Sigmoid colon (tissue), 7 donors: ENCODE measurements around the gene POLD2. TPM values are rescaled to one million over a fixed set of nuclear protein-coding genes. Genes with fewer than 3 reads are reported as not detected.

Experiments
- DNase-seq: peaks from one replicate; pipeline ENCODE4 v3.0.0-alpha.2; 2019
- H3K27ac ChIP-seq, 4 donors: fragments of 200-600 bp; sonication (generic); one replicate each; pipeline ENCODE4 v1.5.1; 2016 to 2019; ENCODE audit warnings: mild to moderate bottlenecking in 1 of 4
- H3K27me3 ChIP-seq, 3 donors: fragments of 200-600 bp; sonication (generic); one replicate each; pipeline ENCODE4 v1.5.1; 2019; ENCODE audit warnings: mild to moderate bottlenecking in 1 of 3
- H3K36me3 ChIP-seq, 4 donors: fragments of 200-600 bp; sonication (generic); one replicate each; pipeline ENCODE4 v1.5.1; 2016 to 2019
- H3K4me1 ChIP-seq, 4 donors: fragments of 200-600 bp; sonication (generic); one replicate each; pipeline ENCODE4 v1.5.1; 2017 to 2019
- H3K4me3 ChIP-seq, 4 donors: fragments of 200-600 bp; sonication (generic); one replicate each; pipeline ENCODE4 v1.5.1; 2017 to 2019; ENCODE audit warnings: mild to moderate bottlenecking in 2 of 4, moderate library complexity in 1 of 4
- H3K9me3 ChIP-seq, 4 donors: fragments of 200-600 bp in 3 of 4; sonication (generic) in 3 of 4; one replicate each; pipeline versions ENCODE4 v1.5.1 to v1.6.1; 2013 to 2019
- EP300 ChIP-seq, 4 donors: sonication (generic); formaldehyde crosslinking; IDR thresholded peaks; one replicate each; pipeline ENCODE4 v1.6.1; 2017; ENCODE audit warnings: antibody characterized with exemption in 4 of 4
- POLR2A ChIP-seq, 2 donors: fragments of 450-650 bp; IDR thresholded peaks; one replicate each; pipeline ENCODE4 v1.6.1; 2016; ENCODE audit warnings: antibody characterized with exemption in 2 of 2, mild to moderate bottlenecking in 2 of 2, moderate library complexity in 2 of 2
- POLR2AphosphoS5 ChIP-seq, 4 donors: sonication (generic); formaldehyde crosslinking; IDR thresholded peaks; one replicate each; pipeline ENCODE4 v1.6.1; 2017; ENCODE audit warnings: antibody characterized with exemption in 4 of 4
- WGBS, 2 donors: extraction: QIAGEN DNeasy Blood & Tissue Kit; methylation state at CpG; one replicate each; pipeline ENCODE4 v1.1.7; 2013; 5-methylcytosine and 5-hydroxymethylcytosine counted together
- intact Hi-C: fragments of 100-400 bp; cut with DNase I; formaldehyde crosslinking; loops from one replicate; pipeline ENCODE4 v1.15.1; 2023
- polyA plus RNA-seq, 3 donors: library from polyadenylated mRNA; stranded (reverse); fragments of 200-250 nt; gene quantifications; one replicate each; pipeline ENCODE4 v1.2.3, GENCODE V29; 2013
- total RNA-seq, 4 donors: library from RNA; depleted of rRNA; stranded (reverse); fragments of >200 nt; gene quantifications; one replicate each; pipeline ENCODE4 v1.1.0, GENCODE V29; 2016
- TF ChIP-seq, protein P1 (sequence below), 4 experiments: fragments of 450-650 bp in 3 of 4; fragments of 200-600 bp in 1 of 4; IDR thresholded peaks; one replicate each; pipeline ENCODE4 v1.5.1; 2016 to 2019; ENCODE audit warnings: antibody characterized with exemption in 4 of 4, mild to moderate bottlenecking in 3 of 4, moderate library complexity in 2 of 4
- donor health status: healthy with polysubstance abuse.
- donor health status: Bipolar disorder and iron deficiency.
- donor health status: healthy.

The POLD2 gene
- total and polyA plus RNA-seq, 7 donors: 20.3 to 91.2 (median 35.4) TPM

DNA sequence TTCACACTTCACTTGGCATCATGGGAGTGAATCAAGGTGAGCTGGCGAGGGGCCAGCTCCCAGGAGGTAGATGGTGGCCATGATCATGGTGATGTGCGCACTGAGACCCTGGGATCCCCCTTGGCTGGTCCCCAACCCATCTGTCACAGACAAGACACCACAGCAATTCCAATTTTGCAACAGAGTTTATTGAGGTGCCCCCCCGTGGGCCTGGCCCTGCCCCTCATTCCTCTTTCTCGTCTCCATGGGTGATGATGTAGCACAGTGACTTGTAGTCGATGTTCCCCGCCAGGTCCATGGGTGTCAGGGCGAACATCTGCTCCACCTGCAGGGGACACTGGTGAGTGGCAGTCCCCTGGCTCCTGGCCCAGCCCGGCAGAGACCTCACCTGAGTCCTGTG lies 15.3 kb upstream of the POLD2 start:
- 75 to 80% methylated on average over 8 of the region's 8 CpGs for WGBS, 2 donors
- TF ChIP-seq EP300 (IDR thresholded peaks at IDR 0.05) (no peak), POLR2AphosphoS5 (IDR thresholded peaks at IDR 0.05) (no peak), POLR2A (IDR thresholded peaks at IDR 0.05) (no peak)
- TF ChIP-seq, protein P1, sequence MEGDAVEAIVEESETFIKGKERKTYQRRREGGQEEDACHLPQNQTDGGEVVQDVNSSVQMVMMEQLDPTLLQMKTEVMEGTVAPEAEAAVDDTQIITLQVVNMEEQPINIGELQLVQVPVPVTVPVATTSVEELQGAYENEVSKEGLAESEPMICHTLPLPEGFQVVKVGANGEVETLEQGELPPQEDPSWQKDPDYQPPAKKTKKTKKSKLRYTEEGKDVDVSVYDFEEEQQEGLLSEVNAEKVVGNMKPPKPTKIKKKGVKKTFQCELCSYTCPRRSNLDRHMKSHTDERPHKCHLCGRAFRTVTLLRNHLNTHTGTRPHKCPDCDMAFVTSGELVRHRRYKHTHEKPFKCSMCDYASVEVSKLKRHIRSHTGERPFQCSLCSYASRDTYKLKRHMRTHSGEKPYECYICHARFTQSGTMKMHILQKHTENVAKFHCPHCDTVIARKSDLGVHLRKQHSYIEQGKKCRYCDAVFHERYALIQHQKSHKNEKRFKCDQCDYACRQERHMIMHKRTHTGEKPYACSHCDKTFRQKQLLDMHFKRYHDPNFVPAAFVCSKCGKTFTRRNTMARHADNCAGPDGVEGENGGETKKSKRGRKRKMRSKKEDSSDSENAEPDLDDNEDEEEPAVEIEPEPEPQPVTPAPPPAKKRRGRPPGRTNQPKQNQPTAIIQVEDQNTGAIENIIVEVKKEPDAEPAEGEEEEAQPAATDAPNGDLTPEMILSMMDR (IDR thresholded peaks at IDR 0.05): no peak

DNA sequence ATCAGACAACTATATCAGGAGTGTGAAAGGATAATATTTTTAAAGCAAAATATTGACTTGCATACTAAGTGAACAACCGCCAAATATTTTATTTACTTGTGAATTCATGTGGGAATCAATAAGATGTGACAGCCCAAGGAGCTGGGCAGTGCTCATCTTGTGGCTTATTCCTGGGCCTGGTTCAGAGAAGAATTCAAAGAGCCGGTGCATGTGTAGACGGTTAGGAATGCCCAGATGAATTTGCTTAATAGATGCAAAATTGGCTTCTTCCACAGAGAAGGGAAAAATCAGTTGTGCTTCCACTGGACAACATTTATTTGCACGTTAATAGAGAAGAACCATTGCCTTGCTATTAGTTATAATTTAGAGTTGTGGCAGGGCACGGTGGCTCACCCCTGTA lies 13.4 kb upstream of the POLD2 start:
- no peaks in the 10 kb centered on the region for H3K36me3 ChIP-seq
- intact Hi-C loops: no loop called here
- H3K27me3 ChIP-seq: no peaks in the 10 kb centered on the region
- no peak overlapping the region for H3K27ac ChIP-seq
- H3K9me3 ChIP-seq: no peaks in the 10 kb centered on the region
- TF ChIP-seq POLR2AphosphoS5 (IDR thresholded peaks at IDR 0.05) (no peak), EP300 (IDR thresholded peaks at IDR 0.05) (no peak), POLR2A (IDR thresholded peaks at IDR 0.05) (no peak)
- TF ChIP-seq, protein P1 (IDR thresholded peaks at IDR 0.05): no peak
- H3K4me3 ChIP-seq: no peak overlapping the region
- no peak for DNase-seq
- WGBS, 2 donors: 87 to 91% methylated on average over 5 of the region's 5 CpGs
- no peaks in the 10 kb centered on the region for H3K4me1 ChIP-seq

More for the DNA sequence above, 15.3 kb upstream of the POLD2 start:
- no peaks in the 10 kb centered on the region for H3K36me3 ChIP-seq
- H3K27me3 ChIP-seq: no peaks in the 10 kb centered on the region
- no peaks in the 10 kb centered on the region for H3K4me1 ChIP-seq
- H3K27ac ChIP-seq: no peak overlapping the region
- intact Hi-C loops: no loop called here
- DNase-seq: no peak
- no peaks in the 10 kb centered on the region for H3K9me3 ChIP-seq
- no peak overlapping the region for H3K4me3 ChIP-seq

DNA sequence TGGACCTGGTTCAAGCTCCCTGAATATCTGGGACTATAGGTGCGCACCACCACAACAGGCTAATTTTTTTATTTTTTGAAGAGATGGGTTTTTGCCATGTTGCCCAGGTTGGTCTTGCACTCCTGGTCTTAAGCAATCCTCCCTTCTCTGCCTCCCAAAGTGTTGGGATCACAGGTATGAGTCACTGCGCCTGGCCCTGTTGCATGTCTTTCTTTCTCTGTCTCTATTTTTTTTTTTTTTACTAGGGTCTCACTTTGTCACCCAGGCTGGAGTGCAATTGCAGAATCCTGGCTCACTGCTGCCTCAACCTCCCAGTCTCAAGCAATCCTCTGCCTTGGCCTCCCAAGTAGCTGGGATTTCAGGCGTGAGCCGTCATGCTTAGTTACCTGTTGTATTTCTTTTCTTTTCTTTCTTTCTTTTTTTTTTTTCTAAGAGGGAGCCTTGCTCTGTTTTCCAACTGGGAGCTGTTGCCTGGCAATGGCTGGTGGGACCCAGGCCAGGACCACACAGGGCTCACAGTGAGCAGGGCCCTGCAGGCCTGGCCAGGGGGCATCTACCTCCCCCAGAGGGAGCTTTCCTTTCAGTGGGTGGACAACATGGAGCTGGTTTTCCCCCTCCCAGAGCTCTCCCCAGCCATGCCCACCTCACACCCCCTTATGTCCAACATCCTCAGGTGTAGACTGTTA lies 11.7 kb upstream of the POLD2 start:
- no peak overlapping the region for H3K27ac ChIP-seq
- intact Hi-C loops: no loop called here
- 94% methylated on average over 4 of the region's 4 CpGs for WGBS, 2 donors
- TF ChIP-seq POLR2AphosphoS5 (IDR thresholded peaks at IDR 0.05) (no peak), POLR2A (IDR thresholded peaks at IDR 0.05) (no peak), EP300 (IDR thresholded peaks at IDR 0.05) (no peak)
- TF ChIP-seq, protein P1 (IDR thresholded peaks at IDR 0.05): no peak
- H3K27me3 ChIP-seq: no peaks in the 10 kb centered on the region
- H3K4me1 ChIP-seq: no peaks in the 10 kb centered on the region
- no peaks in the 10 kb centered on the region for H3K9me3 ChIP-seq
- no peak overlapping the region for H3K4me3 ChIP-seq
- H3K36me3 ChIP-seq: no peaks in the 10 kb centered on the region
- DNase-seq: no peak

DNA sequence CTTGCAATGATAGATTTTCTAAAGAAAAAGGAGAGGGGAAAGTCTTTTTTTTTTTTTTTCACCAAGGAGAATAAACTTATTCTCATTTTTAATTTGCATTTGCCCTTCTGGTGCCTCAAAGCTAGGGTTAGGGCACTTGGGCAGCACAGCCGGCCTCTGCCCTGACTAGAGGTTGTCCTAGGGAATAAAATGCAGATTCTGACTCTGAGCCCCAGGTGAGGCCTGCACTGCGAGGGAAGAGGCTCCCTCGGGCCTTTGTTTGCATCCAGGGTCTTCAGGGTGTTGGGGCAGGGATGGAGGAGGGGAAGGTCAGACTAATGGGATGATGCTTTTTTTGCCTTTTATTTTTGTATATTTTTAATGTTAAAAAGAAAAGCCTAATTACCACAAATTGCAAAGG lies 9.9 kb upstream of the POLD2 start:
- no peaks in the 10 kb centered on the region for H3K36me3 ChIP-seq
- intact Hi-C loops: no loop called here

More for the DNA sequence above, 9.9 kb upstream of the POLD2 start:
- no peak for TF ChIP-seq POLR2AphosphoS5 (IDR thresholded peaks at IDR 0.05)
- TF ChIP-seq, protein P1 (IDR thresholded peaks at IDR 0.05): no peak
- 85 to 87% methylated on average over 3 of the region's 3 CpGs for WGBS, 2 donors
- H3K9me3 ChIP-seq: no peaks in the 10 kb centered on the region
- H3K27ac ChIP-seq: no peak overlapping the region
- no peaks in the 10 kb centered on the region for H3K4me1 ChIP-seq
- H3K4me3 ChIP-seq: no peak overlapping the region
- no peak for DNase-seq
- H3K27me3 ChIP-seq: no peaks in the 10 kb centered on the region
